HEK293 (cell line): Measurements from ENCODE around the gene ZNF101.

ENCODE experiments used
- CTCF ChIA-PET: fragments of 350-600 bp; formaldehyde crosslinking; extraction: SDS; loops from one replicate; lab custom pipeline; 2021; ENCODE audit warnings: antibody characterized with exemption; lab: Yijun Ruan, JAX
- POLR2A ChIA-PET: fragments of 300-600 bp; formaldehyde crosslinking; extraction: SDS; loops from one replicate; lab custom pipeline; 2020; ENCODE audit warnings: antibody characterized with exemption, inconsistent platforms; lab: Yijun Ruan, JAX
- H3K27ac ChIP-seq: fragments of 200-500 bp; sonication (Bioruptor generic); 2 replicates; pipeline ENCODE4 v1.5.1; 2014; ENCODE audit warnings: low read depth, low read length, control low read depth, inconsistent platforms; ENCODE audit errors: extremely low read depth
- H3K36me3 ChIP-seq, 2 experiments: fragments of 200-500 bp in 1 of 2; sonication (Bioruptor generic) in 1 of 2; 1 replicate in 1 of 2; 2 replicates in 1 of 2; pipeline ENCODE4 v1.5.1; 2014 to 2017; ENCODE audit warnings: inconsistent platforms in 2 of 2, low read length in 2 of 2; ENCODE audit not compliant: control insufficient read depth in 2 of 2, insufficient read depth in 1 of 2
- H3K4me1 ChIP-seq: fragments of 200-500 bp; sonication (Bioruptor generic); 2 replicates; pipeline ENCODE4 v1.5.1; 2014; ENCODE audit warnings: mild to moderate bottlenecking, low read length, inconsistent platforms; ENCODE audit not compliant: control insufficient read depth, insufficient read depth
- H3K4me3 ChIP-seq: 2 replicates; pipeline ENCODE4 v1.5.1; 2011; ENCODE audit warnings: low read depth, mild to moderate bottlenecking, control low read depth, low read length, moderate library complexity
- H3K9me3 ChIP-seq: fragments of 200-500 bp; sonication (Bioruptor generic); 2 replicates; pipeline ENCODE4 v1.5.1; 2014; ENCODE audit warnings: low read depth, low read length, inconsistent platforms; ENCODE audit not compliant: control insufficient read depth, insufficient read depth
- BCL11A ChIP-seq: fragments of 450-650 bp; formaldehyde crosslinking; IDR thresholded peaks from 2 replicates; pipeline ENCODE4 v1.5.1; 2016; ENCODE audit warnings: low read depth, missing biosample characterization, missing genetic modification characterization
- EGR2 ChIP-seq: fragments of 450-650 bp; formaldehyde crosslinking; IDR thresholded peaks from 2 replicates; pipeline ENCODE4 v1.5.1; 2016; ENCODE audit warnings: low read depth, missing biosample characterization, missing genetic modification characterization
- GLI4 ChIP-seq: fragments of 450-650 bp; formaldehyde crosslinking; IDR thresholded peaks from 2 replicates; pipeline ENCODE4 v1.5.1; 2016; ENCODE audit warnings: missing biosample characterization, missing genetic modification characterization
- GLIS1 ChIP-seq: fragments of 450-650 bp; formaldehyde crosslinking; IDR thresholded peaks from 2 replicates; pipeline ENCODE4 v1.5.1; 2016; ENCODE audit warnings: missing biosample characterization, missing genetic modification characterization
- INSM2 ChIP-seq: fragments of 450-650 bp; formaldehyde crosslinking; IDR thresholded peaks from 2 replicates; pipeline ENCODE4 v1.5.1; 2016; ENCODE audit warnings: missing biosample characterization, missing genetic modification characterization
- KLF1 ChIP-seq: fragments of 450-650 bp; formaldehyde crosslinking; IDR thresholded peaks from 2 replicates; pipeline ENCODE4 v1.5.1; 2016; ENCODE audit warnings: missing biosample characterization, missing genetic modification characterization
- KLF8 ChIP-seq: fragments of 450-650 bp; formaldehyde crosslinking; IDR thresholded peaks from 2 replicates; pipeline ENCODE4 v1.5.1; 2016; ENCODE audit warnings: missing biosample characterization, missing genetic modification characterization
- OVOL3 ChIP-seq: fragments of 450-650 bp; formaldehyde crosslinking; IDR thresholded peaks from 2 replicates; pipeline ENCODE4 v1.5.1; 2016; ENCODE audit warnings: missing biosample characterization, missing genetic modification characterization
- PRDM10 ChIP-seq: fragments of 450-650 bp; formaldehyde crosslinking; IDR thresholded peaks from 2 replicates; pipeline ENCODE4 v1.5.1; 2016; ENCODE audit warnings: missing biosample characterization, missing genetic modification characterization
- RBAK ChIP-seq: fragments of 450-650 bp; formaldehyde crosslinking; IDR thresholded peaks from 2 replicates; pipeline ENCODE4 v1.5.1; 2016; ENCODE audit warnings: missing biosample characterization, missing genetic modification characterization
- SP2 ChIP-seq: fragments of 450-650 bp; formaldehyde crosslinking; IDR thresholded peaks from 2 replicates; pipeline ENCODE4 v1.5.1; 2016; ENCODE audit warnings: missing biosample characterization, missing genetic modification characterization
- SP3 ChIP-seq: fragments of 450-650 bp; formaldehyde crosslinking; IDR thresholded peaks from 2 replicates; pipeline ENCODE4 v1.5.1; 2016; ENCODE audit warnings: missing biosample characterization, missing genetic modification characterization
- ZBTB20 ChIP-seq: fragments of 450-650 bp; formaldehyde crosslinking; IDR thresholded peaks from 2 replicates; pipeline ENCODE4 v1.5.1; 2016; ENCODE audit warnings: missing biosample characterization, missing genetic modification characterization
- ZBTB48 ChIP-seq: fragments of 450-650 bp; formaldehyde crosslinking; IDR thresholded peaks from 2 replicates; pipeline ENCODE4 v1.5.1; 2016; ENCODE audit warnings: missing biosample characterization, missing genetic modification characterization
- ZBTB7A ChIP-seq: fragments of 450-650 bp; formaldehyde crosslinking; IDR thresholded peaks from 2 replicates; pipeline ENCODE4 v1.5.1; 2016; ENCODE audit warnings: low read depth, missing biosample characterization, missing genetic modification characterization
- ZFHX2 ChIP-seq: fragments of 450-650 bp; formaldehyde crosslinking; conservative IDR thresholded peaks from 2 replicates; pipeline ENCODE4 v1.5.1; 2016; ENCODE audit warnings: missing biosample characterization, missing genetic modification characterization
- ZNF112 ChIP-seq: fragments of 450-650 bp; formaldehyde crosslinking; IDR thresholded peaks from 2 replicates; pipeline ENCODE4 v1.5.0; 2017; ENCODE audit warnings: missing biosample characterization, missing genetic modification characterization
- ZNF133 ChIP-seq: fragments of 450-650 bp; formaldehyde crosslinking; IDR thresholded peaks from 2 replicates; pipeline ENCODE4 v1.5.1; 2016; ENCODE audit warnings: missing biosample characterization, missing genetic modification characterization
- ZNF292 ChIP-seq: fragments of 450-650 bp; formaldehyde crosslinking; IDR thresholded peaks from 2 replicates; pipeline ENCODE4 v1.5.1; 2016; ENCODE audit warnings: low read depth, missing biosample characterization, missing genetic modification characterization, borderline replicate concordance
- ZNF341 ChIP-seq: fragments of 450-650 bp; formaldehyde crosslinking; IDR thresholded peaks from 2 replicates; pipeline ENCODE4; 2016; ENCODE audit warnings: low read depth, missing biosample characterization, missing genetic modification characterization
- ZNF350 ChIP-seq: fragments of 450-650 bp; formaldehyde crosslinking; IDR thresholded peaks from 2 replicates; pipeline ENCODE4 v1.5.0; 2017; ENCODE audit warnings: missing biosample characterization, mild to moderate bottlenecking, missing genetic modification characterization
- ZNF398 ChIP-seq: fragments of 450-650 bp; formaldehyde crosslinking; IDR thresholded peaks from 2 replicates; pipeline ENCODE4 v1.5.1; 2017; ENCODE audit warnings: missing biosample characterization, missing genetic modification characterization
- ZNF548 ChIP-seq: fragments of 450-650 bp; formaldehyde crosslinking; IDR thresholded peaks from 2 replicates; pipeline ENCODE4 v1.5.1; 2016; ENCODE audit warnings: missing biosample characterization, missing genetic modification characterization
- ZNF571 ChIP-seq: fragments of 450-650 bp; formaldehyde crosslinking; IDR thresholded peaks from 2 replicates; pipeline ENCODE4 v1.5.0; 2017; ENCODE audit warnings: missing biosample characterization, missing genetic modification characterization
- ZNF658 ChIP-seq: fragments of 450-650 bp; formaldehyde crosslinking; IDR thresholded peaks from 2 replicates; pipeline ENCODE4; 2016; ENCODE audit warnings: missing biosample characterization, missing genetic modification characterization
- TF ChIP-seq, protein P1 (sequence below): fragments of 450-650 bp; formaldehyde crosslinking; IDR thresholded peaks from 2 replicates; pipeline ENCODE4 v1.5.1; 2016; ENCODE audit warnings: missing biosample characterization, missing genetic modification characterization
- TF ChIP-seq, protein P2 (sequence below): fragments of 450-650 bp; formaldehyde crosslinking; IDR thresholded peaks from 2 replicates; pipeline ENCODE4 v1.5.1; 2016; ENCODE audit warnings: missing biosample characterization, missing genetic modification characterization

The ZNF101 gene

GRCh38 chr19:19627621-19628500 is 40.8 kb upstream of the ZNF101 start, which contains the start of gene LPAR2:
Gene LPAR2 (minus strand): TSS chr19:19628220. CDS start chr19:19627275, 945 bp downstream.
- no peaks in the 10 kb centered on the region for H3K9me3 ChIP-seq
- H3K4me3 ChIP-seq = peak within 1 kb of the TSS; percentile 40
- POLR2A ChIA-PET = interaction anchor here (0.7 kb wide), 1 partner anchor 106 kb away, joined by 3 read pairs; no protein-coding TSS in a partner anchor
- H3K4me1 ChIP-seq = no peaks in the 10 kb centered on the region
- CTCF ChIA-PET = interaction anchor here (0.7 to 1.0 kb wide), 3 partner anchors 16 to 96 kb away, joined by 3 to 4 read pairs (median 4); no protein-coding TSS in a partner anchor
- peaks cover 0 to 9% of the 10 kb centered on the region in 2 experiments; a peak in 2 of 3 replicates for H3K36me3 ChIP-seq
- peak within 1 kb of the TSS; percentile 49; the same call in 1 of the 2 replicates for H3K27ac ChIP-seq
- TF ChIP-seq ZNF398 (tag by site-specific recombination) (peak; percentile 27; the same call in 1 of the 2 replicates), GLI4 (no peak), KLF8 (tag by site-specific recombination) (peak; percentile 33; the same call in 1 of the 2 replicates), ZNF658 (tag by site-specific recombination) (no peak), ZNF133 (no peak), GLIS1 (tag by site-specific recombination) (0 out of 2 replicates have a peak, but pooled peaks have one; percentile 9), EGR2 (tag by site-specific recombination) (0 out of 2 replicates have a peak, but pooled peaks have one; percentile 26), SP2 (tag by site-specific recombination) (peak; percentile 67), ZBTB48 (tag by site-specific recombination) (0 out of 2 replicates have a peak, but pooled peaks have one; percentile 36), ZNF350 (tag by site-specific recombination) (no peak), KLF1 (tag by site-specific recombination) (peak; percentile 54), ZNF341 (tag by site-specific recombination) (peak; percentile 62), ZNF548 (tag by site-specific recombination) (no peak), ZBTB20 (tag by site-specific recombination) (no peak), INSM2 (tag by site-specific recombination) (no peak), RBAK (tag by site-specific recombination) (no peak), SP3 (tag by site-specific recombination) (no peak; the same call in 1 of the 2 replicates), ZBTB7A (tag by site-specific recombination) (no peak), ZNF292 (tag by site-specific recombination) (no peak), BCL11A (tag by site-specific recombination) (no peak), PRDM10 (peak; percentile 64), ZFHX2 (tag by site-specific recombination) (peak; percentile 44), ZNF571 (tag by site-specific recombination) (no peak), OVOL3 (no peak), ZNF112 (tag by site-specific recombination) (no peak)
- TF ChIP-seq, protein P1, sequence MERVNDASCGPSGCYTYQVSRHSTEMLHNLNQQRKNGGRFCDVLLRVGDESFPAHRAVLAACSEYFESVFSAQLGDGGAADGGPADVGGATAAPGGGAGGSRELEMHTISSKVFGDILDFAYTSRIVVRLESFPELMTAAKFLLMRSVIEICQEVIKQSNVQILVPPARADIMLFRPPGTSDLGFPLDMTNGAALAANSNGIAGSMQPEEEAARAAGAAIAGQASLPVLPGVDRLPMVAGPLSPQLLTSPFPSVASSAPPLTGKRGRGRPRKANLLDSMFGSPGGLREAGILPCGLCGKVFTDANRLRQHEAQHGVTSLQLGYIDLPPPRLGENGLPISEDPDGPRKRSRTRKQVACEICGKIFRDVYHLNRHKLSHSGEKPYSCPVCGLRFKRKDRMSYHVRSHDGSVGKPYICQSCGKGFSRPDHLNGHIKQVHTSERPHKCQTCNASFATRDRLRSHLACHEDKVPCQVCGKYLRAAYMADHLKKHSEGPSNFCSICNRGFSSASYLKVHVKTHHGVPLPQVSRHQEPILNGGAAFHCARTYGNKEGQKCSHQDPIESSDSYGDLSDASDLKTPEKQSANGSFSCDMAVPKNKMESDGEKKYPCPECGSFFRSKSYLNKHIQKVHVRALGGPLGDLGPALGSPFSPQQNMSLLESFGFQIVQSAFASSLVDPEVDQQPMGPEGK (tag by site-specific recombination) = peak; percentile 20; the same call in 1 of the 2 replicates
- TF ChIP-seq, protein P2, sequence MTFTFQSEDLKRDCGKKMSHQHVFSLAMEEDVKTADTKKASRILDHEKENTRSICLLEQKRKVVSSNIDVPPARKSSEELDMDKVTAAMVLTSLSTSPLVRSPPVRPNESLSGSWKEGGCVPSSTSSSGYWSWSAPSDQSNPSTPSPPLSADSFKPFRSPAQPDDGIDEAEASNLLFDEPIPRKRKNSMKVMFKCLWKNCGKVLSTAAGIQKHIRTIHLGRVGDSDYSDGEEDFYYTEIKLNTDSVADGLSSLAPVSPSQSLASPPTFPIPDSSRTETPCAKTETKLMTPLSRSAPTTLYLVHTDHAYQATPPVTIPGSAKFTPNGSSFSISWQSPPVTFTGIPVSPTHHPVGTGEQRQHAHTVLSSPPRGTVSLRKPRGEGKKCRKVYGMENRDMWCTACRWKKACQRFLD (tag by site-specific recombination) = no peak
